ENCODE results near the gene PLCG1. TPM values are rescaled to one million over a fixed set of nuclear protein-coding genes. Genes with fewer than 3 reads are reported as not detected.

PLCG1 gene
- total RNA-seq, 4 donors from 2014 or later, result 54.0 to 188 (median 91.5) TPM

DNA sequence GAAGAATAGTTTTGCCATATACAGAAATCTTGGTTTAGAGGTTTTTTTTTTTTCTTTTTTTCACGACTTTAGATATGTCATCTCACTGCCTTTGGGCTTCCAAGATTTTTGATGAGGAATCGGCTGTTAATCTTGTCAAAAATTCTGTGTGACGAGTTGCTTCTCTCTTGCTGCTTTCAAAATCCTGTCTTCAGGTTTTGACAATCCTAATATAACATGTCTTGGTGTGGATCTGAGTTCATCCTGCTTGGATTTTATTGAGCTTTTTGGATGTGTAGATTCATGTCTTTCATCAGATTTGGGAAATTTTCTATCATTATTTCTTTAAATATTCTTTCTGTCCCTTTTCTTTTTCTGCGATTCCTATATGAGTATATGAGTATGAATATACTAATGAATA lies 61.1 kb downstream of the PLCG1 start:
- no peaks in the 10 kb centered on the region for H3K4me1 ChIP-seq
- DNase-seq (ENCODE audit: low spot score in 2 of 2), result no peak
- WGBS, result 95% methylated on average over 4 of the region's 4 CpGs
- peaks cover 7% of the 10 kb centered on the region for H3K9me3 ChIP-seq
- TF ChIP-seq POLR2A (IDR thresholded peaks at IDR 0.05) (no peak), EP300 (IDR thresholded peaks at IDR 0.05) (no peak), POLR2AphosphoS5 (IDR thresholded peaks at IDR 0.05) (no peak)
- TF ChIP-seq, protein P1, sequence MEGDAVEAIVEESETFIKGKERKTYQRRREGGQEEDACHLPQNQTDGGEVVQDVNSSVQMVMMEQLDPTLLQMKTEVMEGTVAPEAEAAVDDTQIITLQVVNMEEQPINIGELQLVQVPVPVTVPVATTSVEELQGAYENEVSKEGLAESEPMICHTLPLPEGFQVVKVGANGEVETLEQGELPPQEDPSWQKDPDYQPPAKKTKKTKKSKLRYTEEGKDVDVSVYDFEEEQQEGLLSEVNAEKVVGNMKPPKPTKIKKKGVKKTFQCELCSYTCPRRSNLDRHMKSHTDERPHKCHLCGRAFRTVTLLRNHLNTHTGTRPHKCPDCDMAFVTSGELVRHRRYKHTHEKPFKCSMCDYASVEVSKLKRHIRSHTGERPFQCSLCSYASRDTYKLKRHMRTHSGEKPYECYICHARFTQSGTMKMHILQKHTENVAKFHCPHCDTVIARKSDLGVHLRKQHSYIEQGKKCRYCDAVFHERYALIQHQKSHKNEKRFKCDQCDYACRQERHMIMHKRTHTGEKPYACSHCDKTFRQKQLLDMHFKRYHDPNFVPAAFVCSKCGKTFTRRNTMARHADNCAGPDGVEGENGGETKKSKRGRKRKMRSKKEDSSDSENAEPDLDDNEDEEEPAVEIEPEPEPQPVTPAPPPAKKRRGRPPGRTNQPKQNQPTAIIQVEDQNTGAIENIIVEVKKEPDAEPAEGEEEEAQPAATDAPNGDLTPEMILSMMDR (IDR thresholded peaks at IDR 0.05), result no peak
- H3K27me3 ChIP-seq, result no peaks in the 10 kb centered on the region
- H3K4me3 ChIP-seq, result no peak overlapping the region
- H3K36me3 ChIP-seq, result peaks cover 16% of the 10 kb centered on the region
- H3K27ac ChIP-seq, result no peak overlapping the region

DNA sequence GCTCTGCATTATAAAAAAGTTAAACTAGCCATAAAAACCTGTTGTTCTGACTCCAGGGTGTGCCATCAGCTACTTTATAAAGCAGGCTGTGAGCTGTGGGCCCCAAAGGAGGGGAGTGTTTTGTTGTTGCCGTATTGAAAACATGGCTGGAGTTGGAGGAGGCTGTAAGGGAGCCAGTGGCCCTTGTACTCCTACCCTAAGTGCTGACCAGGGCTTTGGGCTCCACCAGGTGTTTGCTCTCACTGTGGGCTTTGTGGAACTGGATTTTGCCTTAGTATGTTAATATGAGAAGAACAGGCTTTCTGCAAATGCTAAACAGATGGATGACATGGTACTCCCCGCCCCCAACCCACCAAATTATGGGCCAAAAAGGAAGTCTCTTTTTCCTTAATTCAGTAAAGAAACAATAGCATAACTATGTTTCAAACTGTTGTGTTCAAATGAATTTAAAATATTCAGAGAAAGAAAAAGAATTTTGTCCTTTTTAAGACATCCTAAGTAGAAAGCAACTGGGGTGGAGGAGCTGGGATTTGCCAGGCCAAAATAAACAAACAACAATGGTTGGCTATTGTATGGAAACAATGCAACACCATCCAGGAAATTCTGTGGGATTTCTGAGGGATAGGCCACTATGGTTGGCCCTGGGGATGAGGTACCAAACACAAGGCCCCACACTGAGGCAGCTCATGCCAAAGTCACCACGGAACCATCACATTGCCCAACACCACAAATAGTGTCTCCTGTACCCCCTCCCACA lies 63.3 kb downstream of the PLCG1 start:
- WGBS, result 82% methylated on average over 3 of the region's 3 CpGs
- Histone ChIP-seq H3K4me1 (no peaks in the 10 kb centered on the region), H3K27ac (no peak overlapping the region), H3K4me3 (no peak overlapping the region), H3K27me3 (no peaks in the 10 kb centered on the region), H3K36me3 (peaks cover 23% of the 10 kb centered on the region), H3K9me3 (peaks cover 7% of the 10 kb centered on the region)
- no peak for TF ChIP-seq EP300 (IDR thresholded peaks at IDR 0.05)
- TF ChIP-seq POLR2A (IDR thresholded peaks at IDR 0.05), result no peak
- no peak for TF ChIP-seq POLR2AphosphoS5 (IDR thresholded peaks at IDR 0.05)
- TF ChIP-seq, protein P1 (IDR thresholded peaks at IDR 0.05), result no peak
- DNase-seq (ENCODE audit: low spot score in 2 of 2), result no peak

DNA sequence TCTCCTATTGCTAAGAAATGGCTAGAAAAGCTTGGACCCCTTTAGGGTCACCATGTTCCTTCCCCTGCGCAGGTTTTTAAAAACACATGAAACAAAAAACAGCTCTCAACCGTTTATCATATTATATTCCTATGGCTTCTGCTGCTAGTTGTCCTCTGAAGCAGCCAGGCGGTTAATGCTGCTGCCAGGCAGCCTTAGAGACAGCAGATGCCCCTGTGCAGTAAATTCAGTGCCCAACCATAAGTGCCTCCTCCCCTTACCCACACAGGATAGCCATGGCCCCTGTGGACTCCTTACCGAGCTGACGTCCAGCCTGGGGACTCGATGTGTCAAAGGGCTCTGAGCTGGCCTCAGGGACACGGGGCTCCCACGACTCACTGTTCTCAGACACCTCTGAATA lies 64.4 kb downstream of the PLCG1 start:
- H3K27ac ChIP-seq, result no peak overlapping the region
- no peaks in the 10 kb centered on the region for H3K4me1 ChIP-seq
- DNase-seq (ENCODE audit: low spot score in 2 of 2), result no peak
- no peak for TF ChIP-seq POLR2AphosphoS5 (IDR thresholded peaks at IDR 0.05)
- TF ChIP-seq EP300 (IDR thresholded peaks at IDR 0.05), result no peak
- TF ChIP-seq, protein P1 (IDR thresholded peaks at IDR 0.05), result no peak
- TF ChIP-seq POLR2A (IDR thresholded peaks at IDR 0.05), result no peak
- H3K9me3 ChIP-seq, result peaks cover 7% of the 10 kb centered on the region
- peaks cover 23% of the 10 kb centered on the region for H3K36me3 ChIP-seq
- no peak overlapping the region for H3K4me3 ChIP-seq
- WGBS, result over 99% methylated on average over 8 of the region's 8 CpGs
- no peaks in the 10 kb centered on the region for H3K27me3 ChIP-seq

DNA sequence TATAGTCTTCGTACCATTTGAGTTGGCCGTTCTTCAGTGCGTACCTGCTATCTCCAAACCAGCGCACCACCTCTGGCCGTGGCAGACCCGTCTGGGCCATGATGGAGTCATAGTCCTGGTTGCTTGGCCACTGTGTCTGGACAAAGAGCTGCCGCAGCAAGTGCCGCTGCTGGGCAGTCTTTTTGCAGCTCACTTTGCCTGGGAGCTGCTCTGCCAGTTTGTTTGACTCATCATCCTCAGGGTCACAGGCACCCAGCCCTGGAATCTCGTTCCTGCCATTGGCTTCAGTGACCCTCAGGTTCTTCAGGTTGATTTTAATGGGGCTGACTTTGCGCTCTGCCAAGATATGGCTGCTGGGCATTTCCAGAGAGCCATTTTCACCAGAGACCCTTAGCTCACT lies 65.1 kb downstream of the PLCG1 start:
- H3K4me1 ChIP-seq, result no peaks in the 10 kb centered on the region
- no peak for DNase-seq (ENCODE audit: low spot score in 2 of 2)
- WGBS, result 94% methylated on average over 10 of the region's 10 CpGs
- H3K27ac ChIP-seq, result no peak overlapping the region
- no peak for TF ChIP-seq EP300 (IDR thresholded peaks at IDR 0.05)
- no peak for TF ChIP-seq POLR2AphosphoS5 (IDR thresholded peaks at IDR 0.05)
- TF ChIP-seq, protein P1 (IDR thresholded peaks at IDR 0.05), result no peak
- no peak for TF ChIP-seq POLR2A (IDR thresholded peaks at IDR 0.05)
- no peaks in the 10 kb centered on the region for H3K27me3 ChIP-seq
- no peak overlapping the region for H3K4me3 ChIP-seq
- peaks cover 23% of the 10 kb centered on the region for H3K36me3 ChIP-seq
- H3K9me3 ChIP-seq, result peaks cover 7% of the 10 kb centered on the region

DNA sequence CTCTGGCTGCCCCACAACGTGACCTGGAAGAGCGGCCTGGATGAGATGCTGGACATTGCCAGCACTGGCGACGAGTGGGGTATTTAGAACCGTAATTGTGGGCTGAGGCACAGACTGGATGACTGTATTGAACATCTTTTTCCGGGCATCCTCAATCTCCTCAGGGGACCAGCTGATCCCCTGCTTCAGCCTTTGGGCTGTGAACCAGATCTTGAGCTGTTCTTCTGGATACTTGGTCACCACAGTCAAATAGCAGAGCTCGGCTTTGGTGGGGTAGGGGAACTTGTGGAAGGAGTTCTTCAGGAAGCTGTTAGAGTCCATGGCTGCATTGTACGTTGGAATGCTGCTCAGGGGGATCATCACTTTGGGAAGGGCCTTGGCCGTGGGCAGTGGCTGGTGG lies 66.3 kb downstream of the PLCG1 start:
- peaks cover 23% of the 10 kb centered on the region for H3K36me3 ChIP-seq
- H3K4me3 ChIP-seq, result no peak overlapping the region
- 94% methylated on average over 8 of the region's 9 CpGs for WGBS

More for the DNA sequence above, 66.3 kb downstream of the PLCG1 start:
- Histone ChIP-seq H3K9me3 (peaks cover 3% of the 10 kb centered on the region), H3K27ac (no peak overlapping the region), H3K4me1 (no peaks in the 10 kb centered on the region), H3K27me3 (no peaks in the 10 kb centered on the region)
- DNase-seq (ENCODE audit: low spot score in 2 of 2), result no peak
- TF ChIP-seq EP300 (IDR thresholded peaks at IDR 0.05) (no peak), POLR2A (IDR thresholded peaks at IDR 0.05) (no peak), POLR2AphosphoS5 (IDR thresholded peaks at IDR 0.05) (no peak)
- TF ChIP-seq, protein P1 (IDR thresholded peaks at IDR 0.05), result no peak

Data from suprapubic skin (tissue), 4 donors.